ENCODE data around the gene FHAD1.

Gene FHAD1

DNA sequence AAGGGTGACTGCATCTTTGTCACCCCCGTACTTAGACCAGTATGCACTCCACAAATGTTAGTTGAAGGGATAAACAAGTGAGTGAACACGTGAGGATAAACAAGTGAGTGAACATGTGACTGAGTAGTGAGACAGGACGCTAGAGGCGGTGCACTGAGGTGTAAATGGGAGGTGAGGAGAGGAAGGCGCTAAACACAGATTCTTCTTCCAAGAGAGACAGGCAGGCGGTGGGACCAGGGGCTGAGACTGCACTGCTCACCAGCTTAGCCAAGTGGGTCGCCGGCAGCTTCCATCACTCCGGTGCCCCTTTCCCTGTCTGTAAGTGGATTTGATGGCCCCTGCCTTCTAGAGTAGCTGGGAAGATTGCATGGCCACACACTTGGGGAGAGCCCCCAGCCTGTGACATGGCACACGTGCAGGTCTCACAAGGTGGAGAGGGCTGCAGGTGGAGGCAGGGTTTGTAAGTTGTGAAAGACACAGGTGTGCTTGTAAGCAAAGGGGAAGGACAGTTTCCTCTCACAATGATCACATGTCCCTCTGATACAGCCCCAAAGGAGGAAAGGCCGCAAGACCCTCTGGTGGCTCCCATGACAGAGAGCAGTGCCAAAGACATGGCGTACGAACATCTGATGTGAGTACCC, 115.2 kb downstream of the FHAD1 start:
- ATAC-seq, result no peak
- no peak for TF ChIP-seq GLIS3 (CRISPR knock-in tag; IDR thresholded peaks at IDR 0.05)
- TF ChIP-seq ZNF565 (CRISPR knock-in tag; conservative IDR thresholded peaks at IDR 0.05; ENCODE audit: low read depth), result no peak
- TF ChIP-seq CSDC2 (CRISPR knock-in tag; IDR thresholded peaks at IDR 0.05), result no peak
- no peak for TF ChIP-seq ZNF70 (CRISPR knock-in tag; IDR thresholded peaks at IDR 0.05)
- no peak for TF ChIP-seq ZC3H10 (CRISPR knock-in tag; IDR thresholded peaks at IDR 0.05)
- TF ChIP-seq, protein P1, sequence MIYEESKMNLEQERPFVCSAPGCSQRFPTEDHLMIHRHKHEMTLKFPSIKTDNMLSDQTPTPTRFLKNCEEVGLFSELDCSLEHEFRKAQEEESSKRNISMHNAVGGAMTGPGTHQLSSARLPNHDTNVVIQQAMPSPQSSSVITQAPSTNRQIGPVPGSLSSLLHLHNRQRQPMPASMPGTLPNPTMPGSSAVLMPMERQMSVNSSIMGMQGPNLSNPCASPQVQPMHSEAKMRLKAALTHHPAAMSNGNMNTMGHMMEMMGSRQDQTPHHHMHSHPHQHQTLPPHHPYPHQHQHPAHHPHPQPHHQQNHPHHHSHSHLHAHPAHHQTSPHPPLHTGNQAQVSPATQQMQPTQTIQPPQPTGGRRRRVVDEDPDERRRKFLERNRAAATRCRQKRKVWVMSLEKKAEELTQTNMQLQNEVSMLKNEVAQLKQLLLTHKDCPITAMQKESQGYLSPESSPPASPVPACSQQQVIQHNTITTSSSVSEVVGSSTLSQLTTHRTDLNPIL (CRISPR knock-in tag; IDR thresholded peaks at IDR 0.05; ENCODE audit: low read depth), result no peak

DNA sequence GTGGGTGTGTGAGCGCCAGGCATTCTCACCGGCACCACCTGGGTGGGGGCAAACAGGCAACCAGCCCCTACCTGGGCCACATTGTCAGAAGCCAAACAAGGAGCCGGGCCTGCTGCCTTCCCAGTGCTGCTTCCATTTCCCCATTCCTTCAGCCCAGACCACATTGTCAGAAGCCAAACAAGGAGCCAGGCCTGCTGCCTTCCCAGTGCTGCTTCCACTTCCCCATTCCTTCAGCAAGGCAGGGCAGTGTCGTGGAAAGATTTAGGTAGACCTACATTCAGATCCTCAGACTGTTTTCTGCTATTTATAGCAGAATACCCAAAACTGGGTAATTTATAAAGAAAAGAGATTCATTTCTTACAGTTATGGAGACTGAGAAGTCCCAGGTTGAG, 115.7 kb downstream of the FHAD1 start:
- TF ChIP-seq ZFP3 (CRISPR knock-in tag; IDR thresholded peaks at IDR 0.05) (no peak), ZNF565 (CRISPR knock-in tag; conservative IDR thresholded peaks at IDR 0.05; ENCODE audit: low read depth) (no peak), TCF4 (CRISPR knock-in tag; IDR thresholded peaks at IDR 0.05; ENCODE audit: borderline replicate concordance) (no peak), SNAI2 (CRISPR knock-in tag; IDR thresholded peaks at IDR 0.05) (no peak), OSR1 (CRISPR knock-in tag; IDR thresholded peaks at IDR 0.05) (no peak), TOX (CRISPR knock-in tag; IDR thresholded peaks at IDR 0.05; ENCODE audit: borderline replicate concordance) (no peak), GLIS3 (CRISPR knock-in tag; IDR thresholded peaks at IDR 0.05) (no peak), PPARA (CRISPR knock-in tag; IDR thresholded peaks at IDR 0.05; ENCODE audit: borderline replicate concordance) (no peak), ZFP30 (CRISPR knock-in tag; IDR thresholded peaks at IDR 0.05) (no peak), CSRNP3 (CRISPR knock-in tag; IDR thresholded peaks at IDR 0.05) (no peak), ZC3H10 (CRISPR knock-in tag; IDR thresholded peaks at IDR 0.05) (no peak), ISL1 (CRISPR knock-in tag; IDR thresholded peaks at IDR 0.05) (no peak), ZNF8 (CRISPR knock-in tag; IDR thresholded peaks at IDR 0.05) (no peak), RARB (CRISPR knock-in tag; IDR thresholded peaks at IDR 0.05) (no peak)
- TF ChIP-seq, protein P2, sequence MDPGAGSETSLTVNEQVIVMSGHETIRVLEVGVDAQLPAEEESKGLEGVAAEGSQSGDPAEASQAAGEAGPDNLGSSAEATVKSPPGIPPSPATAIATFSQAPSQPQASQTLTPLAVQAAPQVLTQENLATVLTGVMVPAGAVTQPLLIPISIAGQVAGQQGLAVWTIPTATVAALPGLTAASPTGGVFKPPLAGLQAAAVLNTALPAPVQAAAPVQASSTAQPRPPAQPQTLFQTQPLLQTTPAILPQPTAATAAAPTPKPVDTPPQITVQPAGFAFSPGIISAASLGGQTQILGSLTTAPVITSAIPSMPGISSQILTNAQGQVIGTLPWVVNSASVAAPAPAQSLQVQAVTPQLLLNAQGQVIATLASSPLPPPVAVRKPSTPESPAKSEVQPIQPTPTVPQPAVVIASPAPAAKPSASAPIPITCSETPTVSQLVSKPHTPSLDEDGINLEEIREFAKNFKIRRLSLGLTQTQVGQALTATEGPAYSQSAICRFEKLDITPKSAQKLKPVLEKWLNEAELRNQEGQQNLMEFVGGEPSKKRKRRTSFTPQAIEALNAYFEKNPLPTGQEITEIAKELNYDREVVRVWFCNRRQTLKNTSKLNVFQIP (CRISPR knock-in tag; IDR thresholded peaks at IDR 0.05; ENCODE audit: borderline replicate concordance, low read depth), result no peak
- TF ChIP-seq, protein P3, sequence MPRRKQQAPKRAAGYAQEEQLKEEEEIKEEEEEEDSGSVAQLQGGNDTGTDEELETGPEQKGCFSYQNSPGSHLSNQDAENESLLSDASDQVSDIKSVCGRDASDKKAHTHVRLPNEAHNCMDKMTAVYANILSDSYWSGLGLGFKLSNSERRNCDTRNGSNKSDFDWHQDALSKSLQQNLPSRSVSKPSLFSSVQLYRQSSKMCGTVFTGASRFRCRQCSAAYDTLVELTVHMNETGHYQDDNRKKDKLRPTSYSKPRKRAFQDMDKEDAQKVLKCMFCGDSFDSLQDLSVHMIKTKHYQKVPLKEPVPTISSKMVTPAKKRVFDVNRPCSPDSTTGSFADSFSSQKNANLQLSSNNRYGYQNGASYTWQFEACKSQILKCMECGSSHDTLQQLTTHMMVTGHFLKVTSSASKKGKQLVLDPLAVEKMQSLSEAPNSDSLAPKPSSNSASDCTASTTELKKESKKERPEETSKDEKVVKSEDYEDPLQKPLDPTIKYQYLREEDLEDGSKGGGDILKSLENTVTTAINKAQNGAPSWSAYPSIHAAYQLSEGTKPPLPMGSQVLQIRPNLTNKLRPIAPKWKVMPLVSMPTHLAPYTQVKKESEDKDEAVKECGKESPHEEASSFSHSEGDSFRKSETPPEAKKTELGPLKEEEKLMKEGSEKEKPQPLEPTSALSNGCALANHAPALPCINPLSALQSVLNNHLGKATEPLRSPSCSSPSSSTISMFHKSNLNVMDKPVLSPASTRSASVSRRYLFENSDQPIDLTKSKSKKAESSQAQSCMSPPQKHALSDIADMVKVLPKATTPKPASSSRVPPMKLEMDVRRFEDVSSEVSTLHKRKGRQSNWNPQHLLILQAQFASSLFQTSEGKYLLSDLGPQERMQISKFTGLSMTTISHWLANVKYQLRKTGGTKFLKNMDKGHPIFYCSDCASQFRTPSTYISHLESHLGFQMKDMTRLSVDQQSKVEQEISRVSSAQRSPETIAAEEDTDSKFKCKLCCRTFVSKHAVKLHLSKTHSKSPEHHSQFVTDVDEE (CRISPR knock-in tag; IDR thresholded peaks at IDR 0.05), result no peak
- TF ChIP-seq, protein P1 (CRISPR knock-in tag; IDR thresholded peaks at IDR 0.05; ENCODE audit: low read depth), result no peak
- TF ChIP-seq, protein P4, sequence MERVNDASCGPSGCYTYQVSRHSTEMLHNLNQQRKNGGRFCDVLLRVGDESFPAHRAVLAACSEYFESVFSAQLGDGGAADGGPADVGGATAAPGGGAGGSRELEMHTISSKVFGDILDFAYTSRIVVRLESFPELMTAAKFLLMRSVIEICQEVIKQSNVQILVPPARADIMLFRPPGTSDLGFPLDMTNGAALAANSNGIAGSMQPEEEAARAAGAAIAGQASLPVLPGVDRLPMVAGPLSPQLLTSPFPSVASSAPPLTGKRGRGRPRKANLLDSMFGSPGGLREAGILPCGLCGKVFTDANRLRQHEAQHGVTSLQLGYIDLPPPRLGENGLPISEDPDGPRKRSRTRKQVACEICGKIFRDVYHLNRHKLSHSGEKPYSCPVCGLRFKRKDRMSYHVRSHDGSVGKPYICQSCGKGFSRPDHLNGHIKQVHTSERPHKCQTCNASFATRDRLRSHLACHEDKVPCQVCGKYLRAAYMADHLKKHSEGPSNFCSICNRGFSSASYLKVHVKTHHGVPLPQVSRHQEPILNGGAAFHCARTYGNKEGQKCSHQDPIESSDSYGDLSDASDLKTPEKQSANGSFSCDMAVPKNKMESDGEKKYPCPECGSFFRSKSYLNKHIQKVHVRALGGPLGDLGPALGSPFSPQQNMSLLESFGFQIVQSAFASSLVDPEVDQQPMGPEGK (CRISPR knock-in tag; IDR thresholded peaks at IDR 0.05; ENCODE audit: borderline replicate concordance), result no peak
- no peak for ATAC-seq

Measured in SK-N-SH treated with all-trans-retinoic acid at 6 μM for 48 hours (cell line).